SU-DHL-6 (cell line): ENCODE results near the gene IGF2R.

Experiments used
- H2AFZ ChIP-seq: fragments of 200-600 bp; sonication (generic); 2 replicates; pipeline ENCODE4 v1.6.1; 2014; ENCODE audit warnings: low read depth, mild to moderate bottlenecking, moderate library complexity, mixed read lengths, antibody characterized with exemption, low read length; ENCODE audit not compliant: severe bottlenecking
- H3F3A ChIP-seq: fragments of 200-600 bp; shearing (Covaris generic); 2 replicates; pipeline ENCODE4 v1.6.0; 2016; ENCODE audit warnings: antibody characterized with exemption, mild to moderate bottlenecking; ENCODE audit not compliant: insufficient read depth
- H3K27ac ChIP-seq: fragments of 200-600 bp; sonication (generic); 2 replicates; pipeline ENCODE4 v1.5.1; 2016; ENCODE audit warnings: low read depth, mild to moderate bottlenecking, low read length, moderate library complexity, mixed read lengths
- H3K27me3 ChIP-seq: fragments of 200-600 bp; sonication (generic), shearing (Covaris generic); 2 replicates; pipeline ENCODE4 v1.6.0; 2014; ENCODE audit warnings: mild to moderate bottlenecking, low read length
- H3K36me3 ChIP-seq: fragments of 200-600 bp; sonication (generic); 2 replicates; pipeline ENCODE4 v1.6.1; 2014; ENCODE audit warnings: mild to moderate bottlenecking, low read length, mixed read lengths
- H3K4me2 ChIP-seq: fragments of 300-600, 200-600 bp; shearing (Covaris generic), sonication (generic); 2 replicates; pipeline ENCODE4 v1.6.0; 2014; ENCODE audit warnings: low read length, low read depth, mild to moderate bottlenecking; ENCODE audit not compliant: poor library complexity, severe bottlenecking
- H3K4me3 ChIP-seq: fragments of 200-600 bp; sonication (generic); 2 replicates; pipeline ENCODE4 v1.5.1; 2014; ENCODE audit warnings: antibody characterized with exemption, low read length, mild to moderate bottlenecking, mixed read lengths; ENCODE audit not compliant: insufficient read depth, poor library complexity, severe bottlenecking
- H3K79me2 ChIP-seq: fragments of 200-600 bp; sonication (generic); 2 replicates; pipeline ENCODE4 v1.6.1; 2014; ENCODE audit warnings: mild to moderate bottlenecking, low read length, moderate library complexity; ENCODE audit not compliant: insufficient read depth
- H3K9ac ChIP-seq: fragments of 200-600 bp; sonication (generic); 2 replicates; pipeline ENCODE4 v1.7.0; 2014; ENCODE audit warnings: mild to moderate bottlenecking, low read length
- H3K9me2 ChIP-seq: fragments of 200-600 bp; sonication (generic); replicated peaks from 2 replicates; pipeline ENCODE4 v1.6.1; 2014; ENCODE audit warnings: low read length; ENCODE audit not compliant: insufficient read depth
- H3K9me3 ChIP-seq: fragments of 200-600 bp; sonication (generic); 2 replicates; pipeline ENCODE4 v1.6.1; 2014; ENCODE audit warnings: low read length, mixed read lengths; ENCODE audit not compliant: insufficient read depth
- H4K20me1 ChIP-seq: fragments of 200-600 bp; sonication (generic); 2 replicates; pipeline ENCODE4 v1.6.1; 2014; ENCODE audit warnings: low read depth, mild to moderate bottlenecking, antibody characterized with exemption, low read length, moderate library complexity, mixed read lengths
- CTCF ChIP-seq: fragments of 200-600 bp; sonication (generic); IDR thresholded peaks from one replicate; pipeline ENCODE4 v1.5.1; 2017; ENCODE audit warnings: antibody characterized with exemption, mild to moderate bottlenecking, low read length, moderate library complexity; ENCODE audit not compliant: insufficient read depth, poor library complexity, severe bottlenecking
- EZH2phosphoT487 ChIP-seq: fragments of 200-600 bp; sonication (generic), shearing (Covaris generic); conservative IDR thresholded peaks from 2 replicates; pipeline ENCODE4 v1.6.1; 2018; ENCODE audit warnings: mild to moderate bottlenecking, antibody characterized with exemption, low read length, moderate library complexity, mixed read lengths

IGF2R gene

GRCh38 chr6:160048471-160048870 lies 79.6 kb downstream of the IGF2R start:
- H3K27me3 ChIP-seq: no peaks in the 10 kb centered on the region
- H3K9me2 ChIP-seq: no peaks in the 10 kb centered on the region
- H3K4me3 ChIP-seq: no peak overlapping the region
- H3K79me2 ChIP-seq: no peaks in the 10 kb centered on the region
- H3K27ac ChIP-seq: no peak overlapping the region
- H3K4me2 ChIP-seq: no peak overlapping the region
- no peak overlapping the region for H2AFZ ChIP-seq
- no peaks in the 10 kb centered on the region for H3K9me3 ChIP-seq
- H4K20me1 ChIP-seq: no peaks in the 10 kb centered on the region
- H3F3A ChIP-seq: no peaks in the 10 kb centered on the region
- TF ChIP-seq CTCF (no peak), EZH2phosphoT487 (no peak)
- 0 out of 2 replicates have a peak, but pooled peaks cover 7% of the 10 kb centered on the region for H3K36me3 ChIP-seq
- H3K9ac ChIP-seq: no peak overlapping the region

- no peak overlapping the region for H3K27ac ChIP-seq
- 0 out of 2 replicates have a peak, but pooled peaks cover 7% of the 10 kb centered on the region for H3K36me3 ChIP-seq
- H3K27me3 ChIP-seq: no peaks in the 10 kb centered on the region
- H3K9ac ChIP-seq: no peak overlapping the region
- no peak overlapping the region for H2AFZ ChIP-seq
- no peaks in the 10 kb centered on the region for H4K20me1 ChIP-seq
- H3K9me2 ChIP-seq: no peaks in the 10 kb centered on the region
- no peaks in the 10 kb centered on the region for H3K9me3 ChIP-seq
- TF ChIP-seq CTCF (no peak), EZH2phosphoT487 (no peak)
- H3K79me2 ChIP-seq: no peaks in the 10 kb centered on the region
- H3K4me3 ChIP-seq: no peak overlapping the region
- no peak overlapping the region for H3K4me2 ChIP-seq
- H3F3A ChIP-seq: no peaks in the 10 kb centered on the region
These were observed 80.5 kb downstream of the IGF2R start for GRCh38 chr6:160049346-160049745.

- no peak overlapping the region for H3K27ac ChIP-seq
- H3K79me2 ChIP-seq: no peaks in the 10 kb centered on the region
- H3K9me2 ChIP-seq: no peaks in the 10 kb centered on the region
- H3K9ac ChIP-seq: no peak overlapping the region
- no peak overlapping the region for H2AFZ ChIP-seq
- TF ChIP-seq CTCF (no peak), EZH2phosphoT487 (no peak)
- no peaks in the 10 kb centered on the region for H3F3A ChIP-seq
- no peaks in the 10 kb centered on the region for H3K9me3 ChIP-seq
- H4K20me1 ChIP-seq: no peaks in the 10 kb centered on the region
- no peaks in the 10 kb centered on the region for H3K27me3 ChIP-seq
- 0 out of 2 replicates have a peak, but pooled peaks cover 7% of the 10 kb centered on the region for H3K36me3 ChIP-seq
- no peak overlapping the region for H3K4me2 ChIP-seq
- H3K4me3 ChIP-seq: no peak overlapping the region
These were observed 81.1 kb downstream of the IGF2R start for GRCh38 chr6:160050022-160050421.

- Histone ChIP-seq H3K4me3 (no peak overlapping the region), H3K9me3 (no peaks in the 10 kb centered on the region), H2AFZ (no peak overlapping the region), H3K27ac (no peak overlapping the region), H3K79me2 (no peaks in the 10 kb centered on the region), H3K36me3 (0 out of 2 replicates have a peak, but pooled peaks cover 7% of the 10 kb centered on the region), H4K20me1 (no peaks in the 10 kb centered on the region), H3K27me3 (no peaks in the 10 kb centered on the region), H3K9me2 (no peaks in the 10 kb centered on the region), H3F3A (no peaks in the 10 kb centered on the region), H3K9ac (no peak overlapping the region), H3K4me2 (no peak overlapping the region)
- no peak for TF ChIP-seq CTCF
- no peak for TF ChIP-seq EZH2phosphoT487
These were observed 82.5 kb downstream of the IGF2R start for GRCh38 chr6:160051390-160051789.
